Measurements from ENCODE around the gene CHDH. TPM values are rescaled to one million over a fixed set of nuclear protein-coding genes. Genes with fewer than 3 reads are reported as not detected.

CHDH gene
- total RNA-seq, 1 donor from 2014 or later, result 1.0 TPM

DNA sequence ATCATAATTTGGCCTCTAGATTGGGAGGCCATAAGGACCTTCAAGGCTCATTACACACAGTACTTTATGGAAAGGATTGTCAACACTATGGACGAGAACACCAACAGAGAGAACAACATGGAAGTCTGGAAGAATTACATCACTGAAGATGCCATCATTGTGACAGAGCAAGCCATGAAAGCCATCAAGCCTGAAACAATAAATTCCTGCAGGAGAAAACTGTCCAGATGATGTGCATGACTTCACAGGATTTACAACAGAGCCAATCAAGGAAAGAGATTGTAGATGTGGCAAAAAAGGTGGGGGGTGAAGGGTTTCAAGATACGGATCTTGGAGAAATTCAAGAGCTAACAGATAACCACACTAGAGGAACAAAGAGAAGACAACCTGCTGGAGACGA, 16.0 kb upstream of the CHDH start:
- DNase-seq (ENCODE audit: low spot score), result no peak
- H3K27ac Mint-ChIP-seq (ENCODE audit: unreplicated experiment), result no peak overlapping the region
- peaks cover 2% of the 10 kb centered on the region for H3K4me1 Mint-ChIP-seq (ENCODE audit: unreplicated experiment)
- TF ChIP-seq, protein P1, sequence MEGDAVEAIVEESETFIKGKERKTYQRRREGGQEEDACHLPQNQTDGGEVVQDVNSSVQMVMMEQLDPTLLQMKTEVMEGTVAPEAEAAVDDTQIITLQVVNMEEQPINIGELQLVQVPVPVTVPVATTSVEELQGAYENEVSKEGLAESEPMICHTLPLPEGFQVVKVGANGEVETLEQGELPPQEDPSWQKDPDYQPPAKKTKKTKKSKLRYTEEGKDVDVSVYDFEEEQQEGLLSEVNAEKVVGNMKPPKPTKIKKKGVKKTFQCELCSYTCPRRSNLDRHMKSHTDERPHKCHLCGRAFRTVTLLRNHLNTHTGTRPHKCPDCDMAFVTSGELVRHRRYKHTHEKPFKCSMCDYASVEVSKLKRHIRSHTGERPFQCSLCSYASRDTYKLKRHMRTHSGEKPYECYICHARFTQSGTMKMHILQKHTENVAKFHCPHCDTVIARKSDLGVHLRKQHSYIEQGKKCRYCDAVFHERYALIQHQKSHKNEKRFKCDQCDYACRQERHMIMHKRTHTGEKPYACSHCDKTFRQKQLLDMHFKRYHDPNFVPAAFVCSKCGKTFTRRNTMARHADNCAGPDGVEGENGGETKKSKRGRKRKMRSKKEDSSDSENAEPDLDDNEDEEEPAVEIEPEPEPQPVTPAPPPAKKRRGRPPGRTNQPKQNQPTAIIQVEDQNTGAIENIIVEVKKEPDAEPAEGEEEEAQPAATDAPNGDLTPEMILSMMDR (IDR thresholded peaks at IDR 0.05; ENCODE audit: unreplicated experiment), result no peak
- H3K9me3 Mint-ChIP-seq (ENCODE audit: unreplicated experiment), result no peaks in the 10 kb centered on the region
- peaks cover 3% of the 10 kb centered on the region for H3K27me3 Mint-ChIP-seq (ENCODE audit: unreplicated experiment)
- no peak overlapping the region for H3K4me3 Mint-ChIP-seq (ENCODE audit: unreplicated experiment)
- peaks cover 14% of the 10 kb centered on the region for H3K36me3 Mint-ChIP-seq (ENCODE audit: low read depth, unreplicated experiment)

DNA sequence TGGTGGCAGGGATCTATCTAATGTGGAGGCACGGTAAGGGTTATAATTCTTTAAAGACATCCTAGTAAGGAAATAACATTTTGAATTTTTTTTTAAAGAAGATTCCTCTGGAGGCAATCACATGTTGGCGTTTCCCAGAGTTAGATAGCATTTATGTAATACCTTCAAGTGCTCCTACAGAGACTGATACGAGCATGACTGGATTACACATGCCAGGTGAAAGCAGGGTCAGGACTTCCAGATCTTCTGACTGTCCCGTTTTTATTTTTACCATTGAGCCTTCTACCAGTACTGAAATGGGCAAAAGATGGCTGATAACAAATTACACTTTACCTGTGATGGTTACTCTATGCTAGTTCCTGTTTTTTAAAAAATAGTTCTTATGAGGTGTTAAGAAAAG, 14.0 kb upstream of the CHDH start:
- no peaks in the 10 kb centered on the region for H3K9me3 Mint-ChIP-seq (ENCODE audit: unreplicated experiment)

DNA sequence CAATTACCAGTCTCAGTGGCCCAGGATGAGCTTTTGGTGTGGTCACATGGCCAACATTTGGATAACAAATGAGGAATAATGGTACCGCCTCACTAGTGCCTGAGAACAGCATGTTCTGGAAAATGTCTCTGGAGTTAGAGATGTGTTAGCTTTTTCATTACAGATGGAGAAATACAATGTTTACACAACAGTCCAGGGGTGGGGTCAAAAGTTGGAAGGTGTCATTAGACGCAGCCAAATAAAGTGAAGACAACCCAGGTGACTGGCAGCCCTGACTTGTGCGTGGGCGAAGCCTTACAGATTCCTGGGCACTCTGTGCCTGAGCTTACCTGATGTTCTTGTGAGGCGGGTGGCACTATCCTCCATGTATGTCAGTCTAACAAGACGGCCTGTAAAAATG, 13.0 kb upstream of the CHDH start:
- TF ChIP-seq, protein P1 (IDR thresholded peaks at IDR 0.05; ENCODE audit: unreplicated experiment), result no peak
- Mint-ChIP-seq H3K4me1 (ENCODE audit: unreplicated experiment) (peaks cover 2% of the 10 kb centered on the region), H3K27me3 (ENCODE audit: unreplicated experiment) (peaks cover 5% of the 10 kb centered on the region), H3K4me3 (ENCODE audit: unreplicated experiment) (no peak overlapping the region), H3K9me3 (ENCODE audit: unreplicated experiment) (no peaks in the 10 kb centered on the region), H3K36me3 (ENCODE audit: low read depth, unreplicated experiment) (peaks cover 4% of the 10 kb centered on the region), H3K27ac (ENCODE audit: unreplicated experiment) (peak overlapping the region; percentile 17)
- no peak for DNase-seq (ENCODE audit: low spot score)

More for the DNA sequence above, 14.0 kb upstream of the CHDH start:
- TF ChIP-seq, protein P1 (IDR thresholded peaks at IDR 0.05; ENCODE audit: unreplicated experiment), result no peak
- DNase-seq (ENCODE audit: low spot score), result no peak
- H3K27ac Mint-ChIP-seq (ENCODE audit: unreplicated experiment), result no peak overlapping the region
- peaks cover 9% of the 10 kb centered on the region for H3K36me3 Mint-ChIP-seq (ENCODE audit: low read depth, unreplicated experiment)
- H3K4me1 Mint-ChIP-seq (ENCODE audit: unreplicated experiment), result peaks cover 2% of the 10 kb centered on the region
- peaks cover 3% of the 10 kb centered on the region for H3K27me3 Mint-ChIP-seq (ENCODE audit: unreplicated experiment)
- H3K4me3 Mint-ChIP-seq (ENCODE audit: unreplicated experiment), result no peak overlapping the region

DNA sequence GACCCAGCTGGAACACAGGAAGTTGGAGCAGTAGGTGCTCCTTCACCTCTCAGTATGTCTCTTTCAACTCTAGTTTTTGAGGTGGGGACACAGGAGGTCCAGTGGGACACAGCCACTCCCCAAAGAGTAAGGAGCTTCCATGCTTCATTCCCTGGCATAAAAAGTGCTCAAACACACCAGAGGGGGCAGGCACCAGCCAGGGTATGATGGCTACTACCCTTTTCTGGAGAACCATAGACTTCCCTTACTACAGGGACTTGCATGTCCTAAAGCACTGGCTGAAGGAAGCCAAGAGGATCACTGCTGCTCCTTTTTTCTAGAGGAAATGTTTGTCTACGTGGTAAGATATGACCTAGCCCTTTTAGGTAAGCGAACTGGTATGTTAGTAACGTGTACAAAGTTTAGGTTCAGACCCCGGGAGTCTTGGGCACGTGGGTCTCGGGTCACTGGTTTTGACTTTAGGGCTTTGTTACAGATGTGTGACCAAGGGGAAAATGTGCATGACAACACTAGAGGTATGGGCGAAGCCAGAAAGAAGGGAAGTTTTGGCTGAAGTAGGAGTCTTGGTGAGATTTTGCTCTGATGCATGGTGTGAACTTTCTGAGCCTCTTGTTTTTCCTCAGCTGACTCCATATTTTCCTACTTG, 12.0 kb upstream of the CHDH start:
- Mint-ChIP-seq H3K4me1 (ENCODE audit: unreplicated experiment) (peaks cover 2% of the 10 kb centered on the region), H3K27me3 (ENCODE audit: unreplicated experiment) (peaks cover 5% of the 10 kb centered on the region), H3K27ac (ENCODE audit: unreplicated experiment) (no peak overlapping the region), H3K4me3 (ENCODE audit: unreplicated experiment) (no peak overlapping the region), H3K9me3 (ENCODE audit: unreplicated experiment) (no peaks in the 10 kb centered on the region), H3K36me3 (ENCODE audit: low read depth, unreplicated experiment) (peaks cover 4% of the 10 kb centered on the region)
- no peak for DNase-seq (ENCODE audit: low spot score)
- TF ChIP-seq, protein P1 (IDR thresholded peaks at IDR 0.05; ENCODE audit: unreplicated experiment), result peak; percentile 13

DNA sequence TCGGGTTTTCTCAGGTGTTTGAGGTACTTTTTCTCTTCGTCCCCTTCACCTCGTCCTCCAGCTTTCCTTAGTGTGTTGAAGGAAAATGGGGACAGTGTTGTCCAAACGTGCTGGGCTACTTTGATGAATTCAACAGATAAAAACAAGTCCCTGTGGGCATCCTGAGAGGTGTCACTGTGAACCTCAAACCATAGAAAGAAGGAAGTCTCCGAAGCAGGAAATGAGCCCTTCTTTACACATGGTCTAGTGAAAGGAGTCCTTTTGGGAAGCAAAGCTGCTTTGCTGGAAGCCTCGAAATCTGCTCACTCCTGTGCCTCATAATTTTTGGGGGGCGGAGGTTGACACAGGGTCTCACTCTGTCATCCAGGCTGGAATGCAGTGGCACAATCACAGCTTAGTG, 10.7 kb upstream of the CHDH start:
- Mint-ChIP-seq H3K36me3 (ENCODE audit: low read depth, unreplicated experiment) (peaks cover under 1% of the 10 kb centered on the region), H3K4me1 (ENCODE audit: unreplicated experiment) (peaks cover 2% of the 10 kb centered on the region), H3K4me3 (ENCODE audit: unreplicated experiment) (no peak overlapping the region), H3K27me3 (ENCODE audit: unreplicated experiment) (peaks cover 5% of the 10 kb centered on the region), H3K27ac (ENCODE audit: unreplicated experiment) (no peak overlapping the region), H3K9me3 (ENCODE audit: unreplicated experiment) (no peaks in the 10 kb centered on the region)
- TF ChIP-seq, protein P1 (IDR thresholded peaks at IDR 0.05; ENCODE audit: unreplicated experiment), result no peak
- no peak for DNase-seq (ENCODE audit: low spot score)

Data from endothelial cell (in vitro differentiated cells).